SK-N-SH (cell line): ENCODE results near the gene SHB.

Experiments
- CTCF ChIP-seq: fragments of 200-600 bp; sonication (generic); IDR thresholded peaks from 2 replicates; pipeline ENCODE4 v1.6.1; 2017; ENCODE audit warnings: antibody characterized with exemption, mild to moderate bottlenecking, moderate library complexity
- ELF1 ChIP-seq: IDR thresholded peaks from 2 replicates; pipeline ENCODE4 v1.4.0; 2012
- EP300 ChIP-seq, 2 experiments: IDR thresholded peaks; 2 replicates each; pipeline versions ENCODE4 v1.4.0 to v1.6.1; 2012; ENCODE audit warnings: borderline replicate concordance in 1 of 2, low read depth in 1 of 2, low read length in 1 of 2
- GABPA ChIP-seq: IDR thresholded peaks from 2 replicates; pipeline ENCODE4 v1.4.0; 2012; ENCODE audit warnings: low read depth, mild to moderate bottlenecking
- IRF3 ChIP-seq: fragments of 150-350 bp; IDR thresholded peaks from 2 replicates; pipeline ENCODE4 v1.6.1; 2016; ENCODE audit warnings: mild to moderate bottlenecking, low read depth, low read length
- NRF1 ChIP-seq: IDR thresholded peaks from 2 replicates; pipeline ENCODE4 v1.6.1; 2012; ENCODE audit warnings: low read depth, mild to moderate bottlenecking, low read length
- PBX3 ChIP-seq: IDR thresholded peaks from 2 replicates; pipeline ENCODE4; 2012

GRCh38 chr9:38061326-38061977, 7.6 kb downstream of the SHB start:
- TF ChIP-seq CTCF (no peak), GABPA (no peak), EP300 (IDR thresholded peaks at IDR 0.05; ENCODE audit: borderline replicate concordance in 1 of 2, low read depth in 1 of 2, low read length in 1 of 2) (no peak), PBX3 (no peak), IRF3 (no peak), NRF1 (no peak), ELF1 (no peak)
